ENCODE measurements around the gene CADPS. TPM values are rescaled to one million over a fixed set of nuclear protein-coding genes. Genes with fewer than 3 reads are reported as not detected.

The CADPS gene
- total and polyA plus RNA-seq, 7 donors = 1.6 to 12.5 (median 6.2) TPM; not detected in 1

- TF ChIP-seq CTCF (IDR thresholded peaks at IDR 0.05) (no peak), POLR2A (IDR thresholded peaks at IDR 0.05) (no peak), EP300 (IDR thresholded peaks at IDR 0.05) (no peak), POLR2AphosphoS5 (IDR thresholded peaks at IDR 0.05) (no peak)
- no peak for DNase-seq
- 60 to 76% methylated on average over 3 of the region's 3 CpGs for WGBS, 2 donors
- H3K36me3 ChIP-seq = no peaks in the 10 kb centered on the region
- no peaks in the 10 kb centered on the region for H3K9me3 ChIP-seq
- H3K4me3 ChIP-seq = no peak overlapping the region
- H3K4me1 ChIP-seq = no peaks in the 10 kb centered on the region
- no peaks in the 10 kb centered on the region for H3K27me3 ChIP-seq
- H3K27ac ChIP-seq = no peak overlapping the region
- intact Hi-C loops (cut with DNase I) = no loop called here
These were observed 269.7 kb downstream of the CADPS start for GRCh38 chr3:62605413-62606068.

GRCh38 chr3:62604751-62605351 is 270.4 kb downstream of the CADPS start:
- Histone ChIP-seq H3K36me3 (no peaks in the 10 kb centered on the region), H3K27ac (no peak overlapping the region), H3K4me1 (no peaks in the 10 kb centered on the region), H3K9me3 (no peaks in the 10 kb centered on the region), H3K4me3 (no peak overlapping the region), H3K27me3 (no peaks in the 10 kb centered on the region)
- 73 to 85% methylated on average over 1 of the region's 1 CpG for WGBS, 2 donors
- DNase-seq = no peak
- intact Hi-C loops (cut with DNase I) = no loop called here
- TF ChIP-seq POLR2A (IDR thresholded peaks at IDR 0.05) (no peak), CTCF (IDR thresholded peaks at IDR 0.05) (no peak), EP300 (IDR thresholded peaks at IDR 0.05) (no peak), POLR2AphosphoS5 (IDR thresholded peaks at IDR 0.05) (no peak)

DNA sequence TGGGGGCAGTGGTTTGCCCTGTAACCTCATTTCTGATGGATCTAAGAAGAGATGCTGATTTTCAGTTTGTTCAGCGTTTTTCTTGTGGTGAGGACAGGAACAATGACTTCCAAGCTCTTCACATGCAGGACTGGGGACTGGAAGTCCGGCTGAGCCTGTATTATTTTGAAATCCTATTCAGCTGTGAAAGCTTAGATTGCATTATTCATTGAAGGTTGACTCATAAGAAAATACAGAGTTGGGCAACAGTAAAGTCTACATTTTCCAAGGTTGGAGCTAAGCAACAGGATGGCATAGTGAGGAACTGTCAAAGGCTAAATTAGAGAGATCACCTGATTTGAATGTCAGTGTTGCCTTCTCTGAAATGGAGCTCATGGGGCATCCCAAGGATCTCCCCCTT is 270.9 kb downstream of the CADPS start:
- TF ChIP-seq EP300 (IDR thresholded peaks at IDR 0.05) (no peak), POLR2AphosphoS5 (IDR thresholded peaks at IDR 0.05) (no peak), CTCF (IDR thresholded peaks at IDR 0.05) (no peak), POLR2A (IDR thresholded peaks at IDR 0.05) (no peak)
- no peaks in the 10 kb centered on the region for H3K36me3 ChIP-seq
- H3K27ac ChIP-seq = no peak overlapping the region
- WGBS, 2 donors = 55 to 65% methylated on average over 2 of the region's 2 CpGs
- no peaks in the 10 kb centered on the region for H3K27me3 ChIP-seq
- intact Hi-C loops (cut with DNase I) = no loop called here
- no peaks in the 10 kb centered on the region for H3K9me3 ChIP-seq
- H3K4me3 ChIP-seq = no peak overlapping the region
- DNase-seq = no peak
- no peaks in the 10 kb centered on the region for H3K4me1 ChIP-seq

GRCh38 chr3:62602987-62603386 is 272.2 kb downstream of the CADPS start:
- Histone ChIP-seq H3K36me3 (no peaks in the 10 kb centered on the region), H3K9me3 (no peaks in the 10 kb centered on the region), H3K27me3 (no peaks in the 10 kb centered on the region), H3K27ac (no peak overlapping the region), H3K4me1 (no peaks in the 10 kb centered on the region), H3K4me3 (no peak overlapping the region)
- TF ChIP-seq EP300 (IDR thresholded peaks at IDR 0.05) (no peak), POLR2AphosphoS5 (IDR thresholded peaks at IDR 0.05) (no peak), POLR2A (IDR thresholded peaks at IDR 0.05) (no peak), CTCF (IDR thresholded peaks at IDR 0.05) (no peak)
- DNase-seq = no peak
- 31 to 72% methylated on average over 3 of the region's 3 CpGs for WGBS, 2 donors
- intact Hi-C loops (cut with DNase I) = no loop called here

Data from sigmoid colon (tissue), 7 donors.